ENCODE measurements around the gene CD2. TPM values are rescaled to one million over a fixed set of nuclear protein-coding genes. Genes with fewer than 3 reads are reported as not detected.

The CD2 gene
- total and polyA plus RNA-seq, 2 donors (not counting 3 experiments of a cell fraction or from before 2014, with no cell fraction given) = not detected

DNA sequence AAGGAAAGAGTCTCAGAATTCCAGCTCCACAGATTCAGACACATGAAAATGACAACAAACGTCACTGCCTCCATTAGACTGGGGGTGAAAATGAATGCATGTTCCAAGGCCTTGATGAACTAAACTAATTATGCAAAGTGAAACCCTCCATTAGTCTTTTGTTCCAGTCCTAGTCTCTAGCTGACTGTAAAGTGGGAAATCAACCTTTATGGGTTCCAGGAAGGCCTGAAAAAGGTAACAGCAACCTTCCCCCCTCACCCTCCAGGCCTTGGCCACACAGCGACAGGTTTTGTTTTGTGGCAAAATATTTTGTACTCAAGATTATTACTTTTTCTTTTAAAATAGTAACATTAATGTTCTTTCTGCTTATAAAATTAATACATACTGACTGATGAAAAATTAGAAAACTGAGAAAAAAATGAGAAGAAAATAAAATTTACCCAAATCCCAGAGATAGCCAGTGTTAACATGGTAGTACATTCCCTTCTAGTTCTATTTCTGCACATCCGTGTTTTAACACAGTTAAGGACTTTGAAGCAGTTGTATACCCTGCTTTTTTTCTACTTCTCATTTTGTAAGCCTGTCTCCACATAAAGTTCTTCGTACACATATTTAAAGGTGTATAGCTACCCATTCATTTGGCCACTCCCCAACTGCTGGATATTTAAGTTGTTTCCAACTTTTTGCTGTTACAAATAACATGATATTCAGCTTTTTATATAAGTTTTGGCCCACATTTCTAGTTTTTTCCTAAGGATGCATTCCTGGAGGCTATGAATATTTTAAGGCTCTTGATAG, 60.9 kb downstream of the CD2 start:
- DNase-seq (ENCODE audit: low read depth, low spot score) = no peak
- dilution Hi-C loops (cut with MboI; ENCODE audit: extremely low pct_ligation_motif_present, low sequenced_read_pairs) (no loop called here), intact Hi-C loops (cut with micrococcal nuclease) (no loop called here)
- H3K79me2 ChIP-seq (ENCODE audit: control insufficient read depth, insufficient read depth, low read length) = no peaks in the 10 kb centered on the region
- no peaks in the 10 kb centered on the region for H4K20me1 ChIP-seq (replicated peaks; ENCODE audit: control insufficient read depth, extremely low read depth, insufficient read depth, low read length)
- no peak overlapping the region for H3K4me3 ChIP-seq (replicated peaks in 1 of 3; ENCODE audit: insufficient read depth in 1 of 3, low read depth in 1 of 3, low read length in 3 of 3)
- TF ChIP-seq POLR2AphosphoS5 (IDR thresholded peaks at IDR 0.05; ENCODE audit: insufficient read depth, low read depth, low read length) (no peak), MYC (IDR thresholded peaks at IDR 0.05; ENCODE audit: low read depth, low read length) (no peak), JUN (IDR thresholded peaks at IDR 0.05; ENCODE audit: borderline replicate concordance, insufficient read depth, insufficient read length, low read depth) (no peak), FOS (IDR thresholded peaks at IDR 0.05; ENCODE audit: borderline replicate concordance, insufficient read depth, low read length) (no peak), GATA2 (IDR thresholded peaks at IDR 0.05; ENCODE audit: insufficient read depth, insufficient read length, low read depth, low read length) (no peak), POLR2A (IDR thresholded peaks at IDR 0.05; ENCODE audit: low read depth, low read length) (no peak), MAX (IDR thresholded peaks at IDR 0.05; ENCODE audit: insufficient read depth, insufficient read length) (no peak), EZH2 (IDR thresholded peaks at IDR 0.05; ENCODE audit: borderline replicate concordance, low read depth, low read length, severe bottlenecking) (no peak)
- TF ChIP-seq, protein P1, sequence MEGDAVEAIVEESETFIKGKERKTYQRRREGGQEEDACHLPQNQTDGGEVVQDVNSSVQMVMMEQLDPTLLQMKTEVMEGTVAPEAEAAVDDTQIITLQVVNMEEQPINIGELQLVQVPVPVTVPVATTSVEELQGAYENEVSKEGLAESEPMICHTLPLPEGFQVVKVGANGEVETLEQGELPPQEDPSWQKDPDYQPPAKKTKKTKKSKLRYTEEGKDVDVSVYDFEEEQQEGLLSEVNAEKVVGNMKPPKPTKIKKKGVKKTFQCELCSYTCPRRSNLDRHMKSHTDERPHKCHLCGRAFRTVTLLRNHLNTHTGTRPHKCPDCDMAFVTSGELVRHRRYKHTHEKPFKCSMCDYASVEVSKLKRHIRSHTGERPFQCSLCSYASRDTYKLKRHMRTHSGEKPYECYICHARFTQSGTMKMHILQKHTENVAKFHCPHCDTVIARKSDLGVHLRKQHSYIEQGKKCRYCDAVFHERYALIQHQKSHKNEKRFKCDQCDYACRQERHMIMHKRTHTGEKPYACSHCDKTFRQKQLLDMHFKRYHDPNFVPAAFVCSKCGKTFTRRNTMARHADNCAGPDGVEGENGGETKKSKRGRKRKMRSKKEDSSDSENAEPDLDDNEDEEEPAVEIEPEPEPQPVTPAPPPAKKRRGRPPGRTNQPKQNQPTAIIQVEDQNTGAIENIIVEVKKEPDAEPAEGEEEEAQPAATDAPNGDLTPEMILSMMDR (IDR thresholded peaks at IDR 0.05; ENCODE audit: extremely low read depth in 1 of 2, insufficient read depth in 1 of 2, low read depth in 1 of 2, low read length in 2 of 2) = no peak
- ChIA-PET CTCF (interaction anchor here (1.2 to 1.3 kb wide), 4 partner anchors 11 to 78 kb away, joined by 3 to 9 read pairs (median 3); no protein-coding TSS in a partner anchor), POLR2A (no interaction called here)
- no peak overlapping the region for H3K4me2 ChIP-seq (ENCODE audit: insufficient read depth, low read length)
- H3K9me3 ChIP-seq (replicated peaks; ENCODE audit: control insufficient read depth, insufficient read depth, low read length) = no peaks in the 10 kb centered on the region
- FAIRE-seq = no peak
- H2AFZ ChIP-seq (ENCODE audit: low read depth, low read length) = no peak overlapping the region
- H3K9me1 ChIP-seq (replicated peaks; ENCODE audit: control insufficient read depth, extremely low read depth, insufficient read depth, low read length) = no peaks in the 10 kb centered on the region
- H3K27me3 ChIP-seq (ENCODE audit: control insufficient read depth in 2 of 2, insufficient read depth in 2 of 2, low read length in 2 of 2) = peaks cover 0 to 8% of the 10 kb centered on the region in 2 experiments
- H3K36me3 ChIP-seq (ENCODE audit: control insufficient read depth in 2 of 2, extremely low read depth in 1 of 2, insufficient read depth in 2 of 2, low read length in 2 of 2) = no peaks in the 10 kb centered on the region
- H3K4me1 ChIP-seq (ENCODE audit: control insufficient read depth, extremely low read depth, insufficient read depth, low read length) = no peaks in the 10 kb centered on the region
- H3K27ac ChIP-seq (ENCODE audit: insufficient read depth, low read depth, low read length) = no peak overlapping the region
- no peak overlapping the region for H3K9ac ChIP-seq (replicated peaks; ENCODE audit: extremely low read depth, insufficient read depth, low read length)
- BruUV-seq (replicated peaks) = no TSS peak
